ENCODE data around the gene SPACA7.

DNA sequence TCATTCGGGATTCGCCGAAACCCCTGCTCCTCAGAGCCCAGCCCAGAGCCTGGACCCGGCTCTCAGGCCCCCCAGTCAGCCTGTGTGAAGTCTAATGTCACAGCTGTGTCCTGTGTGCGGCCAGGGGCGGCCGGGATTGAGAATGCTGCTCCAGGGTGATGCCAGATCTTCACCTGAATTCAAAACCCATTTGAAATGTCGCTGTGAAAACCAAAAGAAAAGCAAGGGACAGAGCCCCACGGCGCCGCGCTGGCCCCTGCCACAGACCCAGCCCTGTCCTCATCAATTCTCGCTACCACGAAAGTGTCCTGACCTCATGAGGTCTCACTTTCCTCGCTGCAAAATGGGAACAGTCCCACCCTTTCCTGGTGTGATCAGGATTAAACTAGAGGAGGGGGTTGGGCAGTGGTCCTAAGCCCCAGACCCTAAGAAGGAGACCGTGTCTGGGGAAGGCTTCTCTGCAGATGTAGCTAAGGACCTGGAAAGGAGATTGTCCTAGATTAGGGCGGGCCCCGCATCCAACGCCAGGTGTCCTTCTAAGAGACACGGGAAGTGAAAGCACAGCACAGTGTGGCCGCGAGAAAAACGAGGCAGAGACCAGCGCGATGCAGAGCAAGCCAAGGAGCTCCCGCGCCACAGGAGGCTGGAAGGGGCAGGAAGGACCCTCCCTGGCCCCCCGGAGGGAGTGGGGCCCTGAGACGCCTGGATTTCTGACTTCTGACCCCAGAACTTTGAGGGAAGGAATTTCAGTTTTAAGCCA lies 34.0 kb upstream of the SPACA7 start:
- TF ChIP-seq, protein P1, sequence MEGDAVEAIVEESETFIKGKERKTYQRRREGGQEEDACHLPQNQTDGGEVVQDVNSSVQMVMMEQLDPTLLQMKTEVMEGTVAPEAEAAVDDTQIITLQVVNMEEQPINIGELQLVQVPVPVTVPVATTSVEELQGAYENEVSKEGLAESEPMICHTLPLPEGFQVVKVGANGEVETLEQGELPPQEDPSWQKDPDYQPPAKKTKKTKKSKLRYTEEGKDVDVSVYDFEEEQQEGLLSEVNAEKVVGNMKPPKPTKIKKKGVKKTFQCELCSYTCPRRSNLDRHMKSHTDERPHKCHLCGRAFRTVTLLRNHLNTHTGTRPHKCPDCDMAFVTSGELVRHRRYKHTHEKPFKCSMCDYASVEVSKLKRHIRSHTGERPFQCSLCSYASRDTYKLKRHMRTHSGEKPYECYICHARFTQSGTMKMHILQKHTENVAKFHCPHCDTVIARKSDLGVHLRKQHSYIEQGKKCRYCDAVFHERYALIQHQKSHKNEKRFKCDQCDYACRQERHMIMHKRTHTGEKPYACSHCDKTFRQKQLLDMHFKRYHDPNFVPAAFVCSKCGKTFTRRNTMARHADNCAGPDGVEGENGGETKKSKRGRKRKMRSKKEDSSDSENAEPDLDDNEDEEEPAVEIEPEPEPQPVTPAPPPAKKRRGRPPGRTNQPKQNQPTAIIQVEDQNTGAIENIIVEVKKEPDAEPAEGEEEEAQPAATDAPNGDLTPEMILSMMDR (CRISPR knock-in tag; IDR thresholded peaks at IDR 0.05), result no peak
- no peak for TF ChIP-seq SMAD3 (CRISPR knock-in tag; IDR thresholded peaks at IDR 0.05)
- TF ChIP-seq, protein P2, sequence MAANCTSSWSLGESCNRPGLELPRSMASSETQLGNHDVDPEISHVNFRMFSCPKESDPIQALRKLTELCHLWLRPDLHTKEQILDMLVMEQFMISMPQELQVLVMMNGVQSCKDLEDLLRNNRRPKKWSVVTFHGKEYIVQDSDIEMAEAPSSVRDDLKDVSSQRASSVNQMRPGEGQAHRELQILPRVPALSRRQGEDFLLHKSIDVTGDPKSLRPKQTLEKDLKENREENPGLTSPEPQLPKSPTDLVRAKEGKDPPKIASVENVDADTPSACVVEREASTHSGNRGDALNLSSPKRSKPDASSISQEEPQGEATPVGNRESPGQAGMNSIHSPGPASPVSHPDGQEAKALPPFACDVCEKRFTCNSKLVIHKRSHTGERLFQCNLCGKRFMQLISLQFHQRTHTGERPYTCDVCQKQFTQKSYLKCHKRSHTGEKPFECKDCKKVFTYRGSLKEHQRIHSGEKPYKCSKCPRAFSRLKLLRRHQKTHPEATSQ (CRISPR knock-in tag; IDR thresholded peaks at IDR 0.05; ENCODE audit: borderline replicate concordance), result no peak
- TF ChIP-seq, protein P3, sequence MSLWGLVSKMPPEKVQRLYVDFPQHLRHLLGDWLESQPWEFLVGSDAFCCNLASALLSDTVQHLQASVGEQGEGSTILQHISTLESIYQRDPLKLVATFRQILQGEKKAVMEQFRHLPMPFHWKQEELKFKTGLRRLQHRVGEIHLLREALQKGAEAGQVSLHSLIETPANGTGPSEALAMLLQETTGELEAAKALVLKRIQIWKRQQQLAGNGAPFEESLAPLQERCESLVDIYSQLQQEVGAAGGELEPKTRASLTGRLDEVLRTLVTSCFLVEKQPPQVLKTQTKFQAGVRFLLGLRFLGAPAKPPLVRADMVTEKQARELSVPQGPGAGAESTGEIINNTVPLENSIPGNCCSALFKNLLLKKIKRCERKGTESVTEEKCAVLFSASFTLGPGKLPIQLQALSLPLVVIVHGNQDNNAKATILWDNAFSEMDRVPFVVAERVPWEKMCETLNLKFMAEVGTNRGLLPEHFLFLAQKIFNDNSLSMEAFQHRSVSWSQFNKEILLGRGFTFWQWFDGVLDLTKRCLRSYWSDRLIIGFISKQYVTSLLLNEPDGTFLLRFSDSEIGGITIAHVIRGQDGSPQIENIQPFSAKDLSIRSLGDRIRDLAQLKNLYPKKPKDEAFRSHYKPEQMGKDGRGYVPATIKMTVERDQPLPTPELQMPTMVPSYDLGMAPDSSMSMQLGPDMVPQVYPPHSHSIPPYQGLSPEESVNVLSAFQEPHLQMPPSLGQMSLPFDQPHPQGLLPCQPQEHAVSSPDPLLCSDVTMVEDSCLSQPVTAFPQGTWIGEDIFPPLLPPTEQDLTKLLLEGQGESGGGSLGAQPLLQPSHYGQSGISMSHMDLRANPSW (CRISPR knock-in tag; IDR thresholded peaks at IDR 0.05; ENCODE audit: borderline replicate concordance), result no peak
- no peak for TF ChIP-seq POLR2A (IDR thresholded peaks at IDR 0.05; ENCODE audit: insufficient read depth in 1 of 2, low read depth in 2 of 2, low read length in 2 of 2)
- no peak for TF ChIP-seq JUNB (CRISPR knock-in tag; IDR thresholded peaks at IDR 0.05; ENCODE audit: borderline replicate concordance)
- TF ChIP-seq FOXJ3 (CRISPR knock-in tag; IDR thresholded peaks at IDR 0.05; ENCODE audit: borderline replicate concordance), result no peak
- TF ChIP-seq, protein P4, sequence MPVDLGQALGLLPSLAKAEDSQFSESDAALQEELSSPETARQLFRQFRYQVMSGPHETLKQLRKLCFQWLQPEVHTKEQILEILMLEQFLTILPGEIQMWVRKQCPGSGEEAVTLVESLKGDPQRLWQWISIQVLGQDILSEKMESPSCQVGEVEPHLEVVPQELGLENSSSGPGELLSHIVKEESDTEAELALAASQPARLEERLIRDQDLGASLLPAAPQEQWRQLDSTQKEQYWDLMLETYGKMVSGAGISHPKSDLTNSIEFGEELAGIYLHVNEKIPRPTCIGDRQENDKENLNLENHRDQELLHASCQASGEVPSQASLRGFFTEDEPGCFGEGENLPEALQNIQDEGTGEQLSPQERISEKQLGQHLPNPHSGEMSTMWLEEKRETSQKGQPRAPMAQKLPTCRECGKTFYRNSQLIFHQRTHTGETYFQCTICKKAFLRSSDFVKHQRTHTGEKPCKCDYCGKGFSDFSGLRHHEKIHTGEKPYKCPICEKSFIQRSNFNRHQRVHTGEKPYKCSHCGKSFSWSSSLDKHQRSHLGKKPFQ (CRISPR knock-in tag; IDR thresholded peaks at IDR 0.05; ENCODE audit: insufficient replicate concordance), result no peak
- TF ChIP-seq, protein P5, sequence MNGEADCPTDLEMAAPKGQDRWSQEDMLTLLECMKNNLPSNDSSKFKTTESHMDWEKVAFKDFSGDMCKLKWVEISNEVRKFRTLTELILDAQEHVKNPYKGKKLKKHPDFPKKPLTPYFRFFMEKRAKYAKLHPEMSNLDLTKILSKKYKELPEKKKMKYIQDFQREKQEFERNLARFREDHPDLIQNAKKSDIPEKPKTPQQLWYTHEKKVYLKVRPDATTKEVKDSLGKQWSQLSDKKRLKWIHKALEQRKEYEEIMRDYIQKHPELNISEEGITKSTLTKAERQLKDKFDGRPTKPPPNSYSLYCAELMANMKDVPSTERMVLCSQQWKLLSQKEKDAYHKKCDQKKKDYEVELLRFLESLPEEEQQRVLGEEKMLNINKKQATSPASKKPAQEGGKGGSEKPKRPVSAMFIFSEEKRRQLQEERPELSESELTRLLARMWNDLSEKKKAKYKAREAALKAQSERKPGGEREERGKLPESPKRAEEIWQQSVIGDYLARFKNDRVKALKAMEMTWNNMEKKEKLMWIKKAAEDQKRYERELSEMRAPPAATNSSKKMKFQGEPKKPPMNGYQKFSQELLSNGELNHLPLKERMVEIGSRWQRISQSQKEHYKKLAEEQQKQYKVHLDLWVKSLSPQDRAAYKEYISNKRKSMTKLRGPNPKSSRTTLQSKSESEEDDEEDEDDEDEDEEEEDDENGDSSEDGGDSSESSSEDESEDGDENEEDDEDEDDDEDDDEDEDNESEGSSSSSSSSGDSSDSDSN (CRISPR knock-in tag; IDR thresholded peaks at IDR 0.05), result no peak
- no peak for TF ChIP-seq DPF2 (CRISPR knock-in tag; IDR thresholded peaks at IDR 0.05; ENCODE audit: borderline replicate concordance, low read depth)
- TF ChIP-seq SIN3A (IDR thresholded peaks at IDR 0.05; ENCODE audit: borderline replicate concordance, low read depth, low read length), result no peak
- no peak for TF ChIP-seq KAT7 (CRISPR knock-in tag; IDR thresholded peaks at IDR 0.05; ENCODE audit: borderline replicate concordance)
- TF ChIP-seq SMAD1 (CRISPR knock-in tag; IDR thresholded peaks at IDR 0.05; ENCODE audit: borderline replicate concordance, low read depth), result no peak
- no peak for TF ChIP-seq TBP (CRISPR knock-in tag; IDR thresholded peaks at IDR 0.05)

Measured in HepG2 (cell line).